Liver (tissue), 9 donors: ENCODE results near the gene SMG6. TPM values are rescaled to one million over a fixed set of nuclear protein-coding genes. Genes with fewer than 3 reads are reported as not detected.
A peak's percentile ranks its signal among the peaks of the same experiment; 100 is the strongest.

ENCODE experiments used
- DNase-seq: peaks from one replicate; pipeline ENCODE4 v3.0.0-alpha.2; 2017; ENCODE audit warnings: low spot score
- H3K27ac ChIP-seq, 2 donors: one replicate each; pipeline ENCODE4 v1.7.0; 2013; ENCODE audit warnings: inconsistent platforms in 2 of 2, low read length in 2 of 2, control low read depth in 1 of 2, low read depth in 1 of 2, mild to moderate bottlenecking in 1 of 2
- H3K27me3 ChIP-seq, 4 donors: one replicate each; pipeline versions ENCODE4 v1.6.1 to v1.7.0; 2013; ENCODE audit warnings: low read length in 3 of 4, inconsistent platforms in 1 of 4, mild to moderate bottlenecking in 1 of 4, moderate library complexity in 1 of 4; ENCODE audit not compliant: control insufficient read depth in 4 of 4, insufficient read depth in 4 of 4
- H3K36me3 ChIP-seq, 4 donors: one replicate each; pipeline versions ENCODE4 v1.6.1 to v1.7.0; 2013; ENCODE audit warnings: low read length in 3 of 4, mild to moderate bottlenecking in 3 of 4, low read depth in 1 of 4, moderate library complexity in 1 of 4; ENCODE audit not compliant: control insufficient read depth in 4 of 4, insufficient read depth in 3 of 4
- H3K4me1 ChIP-seq, 4 donors: one replicate each; pipeline versions ENCODE4 v1.6.1 to v1.7.0; 2013; ENCODE audit warnings: low read length in 3 of 4, mild to moderate bottlenecking in 3 of 4, moderate library complexity in 1 of 4; ENCODE audit not compliant: control insufficient read depth in 4 of 4, insufficient read depth in 4 of 4
- H3K4me3 ChIP-seq, 3 donors: one replicate each; pipeline versions ENCODE4 v1.6.1 to v1.7.0; 2013; ENCODE audit warnings: low read length in 3 of 3, control low read depth in 1 of 3, low read depth in 1 of 3, mild to moderate bottlenecking in 1 of 3
- H3K9ac ChIP-seq, 2 donors: one replicate each; pipeline ENCODE4 v1.7.0; 2013; ENCODE audit warnings: low read length in 2 of 2, mild to moderate bottlenecking in 2 of 2, moderate library complexity in 2 of 2, control low read depth in 1 of 2, low read depth in 1 of 2
- H3K9me3 ChIP-seq, 4 donors: one replicate each; pipeline versions ENCODE4 v1.6.1 to v1.7.0; 2013; ENCODE audit warnings: low read length in 3 of 4; ENCODE audit not compliant: control insufficient read depth in 4 of 4
- ATF3 ChIP-seq: IDR thresholded peaks from 2 replicates; pipeline ENCODE4 v1.6.1; 2016; ENCODE audit warnings: antibody characterized with exemption
- CTCF ChIP-seq: fragments of 150-350 bp; IDR thresholded peaks from 2 replicates; pipeline ENCODE4 v1.5.1; 2017; ENCODE audit warnings: improper control_type of control experiment, low read depth, low read length; ENCODE audit not compliant: missing input control
- EGR1 ChIP-seq, 2 donors: IDR thresholded peaks; 2 replicates each; pipeline ENCODE4 v1.6.1; 2016 to 2018; ENCODE audit warnings: antibody characterized with exemption in 2 of 2, low read depth in 2 of 2
- FOXA1 ChIP-seq: IDR thresholded peaks from 2 replicates; pipeline ENCODE4 v1.6.1; 2016; ENCODE audit warnings: antibody characterized with exemption
- FOXA2 ChIP-seq: IDR thresholded peaks from 2 replicates; pipeline ENCODE4 v1.6.1; 2016; ENCODE audit warnings: antibody characterized with exemption
- GABPA ChIP-seq, 2 donors: IDR thresholded peaks in 1 of 2; conservative IDR thresholded peaks in 1 of 2; 2 replicates each; pipeline ENCODE4 v1.6.1; 2016; ENCODE audit warnings: antibody characterized with exemption in 2 of 2, mild to moderate bottlenecking in 1 of 2, moderate library complexity in 1 of 2
- HNF4A ChIP-seq, 2 donors: conservative IDR thresholded peaks; 2 replicates each; pipeline ENCODE4 v1.6.1; 2016; ENCODE audit warnings: antibody characterized with exemption in 2 of 2, mild to moderate bottlenecking in 2 of 2
- HNF4G ChIP-seq: IDR thresholded peaks from 2 replicates; pipeline ENCODE4 v1.6.1; 2016; ENCODE audit warnings: antibody characterized with exemption
- JUND ChIP-seq, 2 donors: IDR thresholded peaks; 2 replicates each; pipeline ENCODE4 v1.6.1; 2016; ENCODE audit warnings: antibody characterized with exemption in 2 of 2
- MAX ChIP-seq: IDR thresholded peaks from 2 replicates; pipeline ENCODE4 v1.6.1; 2016; ENCODE audit warnings: antibody characterized with exemption
- NR2F2 ChIP-seq: IDR thresholded peaks from 2 replicates; pipeline ENCODE4 v1.6.1; 2016; ENCODE audit warnings: antibody characterized with exemption
- RAD21 ChIP-seq, 2 donors: IDR thresholded peaks; 2 replicates each; pipeline ENCODE4 v1.6.1; 2016; ENCODE audit warnings: antibody characterized with exemption in 2 of 2, mild to moderate bottlenecking in 2 of 2
- REST ChIP-seq: IDR thresholded peaks from 2 replicates; pipeline ENCODE4 v1.6.1; 2016; ENCODE audit warnings: antibody characterized with exemption, mild to moderate bottlenecking
- RXRA ChIP-seq, 2 donors: IDR thresholded peaks; 2 replicates each; pipeline ENCODE4 v1.6.1; 2017 to 2018; ENCODE audit warnings: antibody characterized with exemption in 2 of 2, mild to moderate bottlenecking in 1 of 2
- SP1 ChIP-seq: IDR thresholded peaks from 2 replicates; pipeline ENCODE4 v1.6.1; 2018; ENCODE audit warnings: antibody characterized with exemption, mild to moderate bottlenecking
- TAF1 ChIP-seq: conservative IDR thresholded peaks from 2 replicates; pipeline ENCODE4 v1.6.1; 2016; ENCODE audit warnings: antibody characterized with exemption, mild to moderate bottlenecking
- YY1 ChIP-seq: IDR thresholded peaks from 2 replicates; pipeline ENCODE4 v1.6.1; 2016; ENCODE audit warnings: antibody characterized with exemption, mild to moderate bottlenecking
- ZBTB33 ChIP-seq: IDR thresholded peaks from 2 replicates; pipeline ENCODE4 v1.6.1; 2016; ENCODE audit warnings: antibody characterized with exemption
- WGBS: extraction: QIAGEN DNeasy Blood & Tissue Kit; methylation state at CpG from one replicate; pipeline ENCODE4 v1.1.7; 2013; 5-methylcytosine and 5-hydroxymethylcytosine counted together
- polyA plus RNA-seq, 2 donors: library from polyadenylated mRNA; stranded (reverse) in 1 of 2; unstranded in 1 of 2; fragments of 200-250 nt in 1 of 2; fragments of >200 nt in 1 of 2; fragmentation: Nextera tagmentation in 1 of 2; extraction: Ambion mirVana in 1 of 2; gene quantifications; one replicate each; pipeline versions ENCODE4 v1.2.1 to v1.2.3, GENCODE V29; 2013 to 2015
- total RNA-seq, 2 donors: library from RNA; depleted of rRNA; stranded (reverse); fragments of >200 nt; gene quantifications; one replicate each; pipeline ENCODE4 v1.2.3, GENCODE V29; 2014
- donor health status: healthy.
- donor health status: healthy.
- donor health status: healthy.
- donor health status: healthy.
- donor health status: healthy.

The SMG6 gene
- total and polyA plus RNA-seq, 4 donors = 4.9 to 12.0 (median 8.2) TPM

GRCh38 chr17:2087597-2088211 lies 215.9 kb downstream of the SMG6 start:
- Histone ChIP-seq H3K4me1 (peaks cover 2 to 27% (median 17%) of the 10 kb centered on the region in 4 donors), H3K9ac (no peak overlapping the region), H3K4me3 (no peak overlapping the region), H3K9me3 (no peaks in the 10 kb centered on the region), H3K27ac (peak overlapping the region; percentile 67 to 75), H3K27me3 (no peaks in the 10 kb centered on the region), H3K36me3 (no peaks in the 10 kb centered on the region)
- WGBS = 60% methylated on average over 10 of the region's 10 CpGs
- no peak for DNase-seq
- TF ChIP-seq MAX = no peak
- no peak for TF ChIP-seq EGR1 (IDR thresholded peaks at IDR 0.05; ENCODE audit: low read depth in 2 of 2)
- TF ChIP-seq RAD21 (IDR thresholded peaks at IDR 0.05) = peak; percentile 10 to 17
- TF ChIP-seq FOXA1 = no peak
- no peak for TF ChIP-seq GABPA (IDR thresholded peaks at IDR 0.05 in 1 of 2, conservative IDR thresholded peaks at IDR 0.05 in 1 of 2)
- TF ChIP-seq NR2F2 = peak; percentile 98
- TF ChIP-seq FOXA2 = no peak
- TF ChIP-seq TAF1 = no peak
- TF ChIP-seq REST = no peak
- no peak for TF ChIP-seq ZBTB33
- no peak for TF ChIP-seq HNF4A (conservative IDR thresholded peaks at IDR 0.05)
- TF ChIP-seq ATF3 = no peak
- no peak for TF ChIP-seq JUND (IDR thresholded peaks at IDR 0.05)
- TF ChIP-seq YY1 = no peak
- peak; percentile 74 to 79 for TF ChIP-seq RXRA (IDR thresholded peaks at IDR 0.05)
- TF ChIP-seq CTCF = no peak
- TF ChIP-seq SP1 = peak; percentile 44
- TF ChIP-seq HNF4G = no peak
